Stimulated activated naive CD4-positive, alpha-beta T cell (primary cell): ENCODE results near the gene EGLN2.
A peak's percentile ranks its signal among the peaks of the same experiment; 100 is the strongest.
"Not testable (repeated sequence)": the region's sequence is repeated elsewhere in the genome, so short reads cannot be mapped to it uniquely, and the experiment has no call there.

ENCODE experiments used
- DNase-seq, 6 experiments: peaks; one replicate each; lab custom pipeline; 2025; lab: John Stamatoyannopoulos, UW

Gene EGLN2

GRCh38 chr19:40798683-40799557 lies at the start of gene EGLN2:
EGLN2 (plus strand) TSS chr19:40799191; CDS start chr19:40800573, 1,382 bp downstream.
- peak; percentile 99 to 100 (median 100) for DNase-seq

DNA sequence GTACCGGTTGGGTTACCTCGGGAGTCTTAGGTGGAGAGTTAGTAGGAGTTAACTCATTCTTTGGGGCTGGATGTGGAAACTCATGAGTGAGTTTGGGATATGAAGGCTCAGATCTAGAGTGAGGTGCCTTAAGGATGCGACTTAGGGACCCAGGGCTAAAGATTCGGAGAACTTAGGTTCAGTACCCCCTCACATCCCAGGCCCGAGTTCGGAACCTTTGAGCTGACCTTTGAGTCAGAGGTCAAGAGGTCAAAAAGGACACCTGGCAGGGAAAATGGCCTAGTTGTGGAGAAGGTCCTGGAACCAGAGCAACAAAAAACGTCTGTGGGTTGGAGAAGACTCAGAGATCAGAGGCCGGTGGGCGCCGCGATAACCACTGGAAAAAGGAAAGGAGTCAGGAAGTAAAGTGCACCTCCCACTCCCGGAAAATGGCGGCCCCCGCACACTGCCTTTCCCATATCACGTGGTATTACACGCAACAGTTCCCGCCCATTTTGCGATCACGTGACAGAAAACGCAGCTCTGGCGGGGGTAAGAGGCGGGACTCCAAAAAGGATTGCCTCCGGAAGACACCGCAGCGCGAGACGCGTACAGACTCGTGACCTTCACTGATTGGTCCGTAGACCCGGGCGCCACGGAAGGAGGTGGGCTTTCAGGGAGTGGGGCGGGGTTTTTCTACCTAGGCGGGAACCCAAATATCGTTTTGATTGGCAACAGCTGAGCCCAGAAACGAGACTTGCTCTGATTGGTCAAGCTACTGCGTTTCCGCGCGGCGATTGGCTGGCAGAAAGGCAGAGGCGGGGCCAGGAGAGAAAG lies 48.7 kb upstream of the EGLN2 start, which contains the start of gene ACTMAP:
TSS of gene ACTMAP (minus strand) at position 420 of the 816 bp plus-strand sequence. CDS start 674 bp downstream, outside the sequence.
- peak in 5 of 6 experiments; percentile 99 to 100 (median 100) for DNase-seq

- peak; percentile 93 to 100 (median 100) for DNase-seq
Measured at GRCh38 chr19:40750874-40751537, 48.0 kb upstream of the EGLN2 start, which contains the start of gene SNRPA. SNRPA (plus strand) TSS chr19:40751203; CDS start chr19:40751409, 206 bp downstream.

DNA sequence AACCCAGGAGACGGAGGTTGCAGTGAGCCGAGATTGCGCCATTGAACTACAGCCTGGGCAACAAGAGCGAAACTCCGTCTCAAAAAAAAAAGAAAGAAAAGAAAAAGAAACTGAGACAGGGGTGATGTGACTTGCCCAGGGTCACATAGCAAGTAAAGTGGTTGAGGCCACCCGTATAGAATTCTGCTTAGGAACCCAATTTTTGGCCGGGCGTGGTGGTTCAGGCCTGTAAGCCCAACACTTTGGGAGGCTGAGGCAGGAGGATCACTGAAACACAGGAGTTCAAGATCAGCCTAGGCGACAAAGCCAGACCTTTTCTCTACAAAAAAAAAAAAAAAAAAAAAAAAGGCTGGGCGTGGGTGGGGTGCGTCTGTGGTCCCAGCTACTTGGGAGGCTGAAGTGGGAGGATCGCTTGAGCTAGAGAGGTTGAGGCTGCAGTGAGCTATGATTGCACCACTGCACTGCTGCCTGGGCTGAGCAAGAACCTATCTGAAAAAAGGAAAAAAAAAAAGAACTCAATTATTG lies 46.7 kb upstream of the EGLN2 start:
- DNase-seq: no peak

DNA sequence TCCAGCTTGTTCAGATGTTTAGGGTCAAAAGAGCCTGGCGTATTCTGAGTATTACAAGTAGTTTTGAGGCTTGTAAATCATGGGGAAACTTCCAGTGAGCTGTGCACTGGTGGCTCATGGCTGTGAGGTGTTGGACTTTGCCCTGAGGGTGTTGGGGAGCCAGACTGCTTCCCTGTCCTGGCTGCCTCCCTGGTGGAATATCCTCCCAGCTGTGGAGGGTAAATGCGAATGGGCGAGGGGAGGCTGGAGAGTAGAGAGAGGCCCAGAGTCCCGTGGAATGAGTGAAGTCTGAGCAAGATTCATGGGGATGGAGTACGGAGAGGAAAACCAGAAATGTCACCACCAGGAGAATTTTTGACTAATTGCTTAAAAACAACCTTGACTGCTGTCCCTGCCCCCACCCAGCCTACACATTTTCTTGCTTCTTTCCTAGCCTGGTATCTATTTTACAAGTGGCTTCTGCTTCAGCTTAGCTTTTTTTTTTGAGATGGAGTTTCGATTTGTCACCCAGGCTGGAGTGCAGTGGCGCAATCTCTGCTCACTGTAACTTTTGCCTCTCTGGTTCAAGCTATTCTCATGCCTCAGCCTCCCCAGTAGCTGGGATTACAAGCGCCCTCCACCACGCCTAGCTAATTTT lies 44.3 kb upstream of the EGLN2 start:
- DNase-seq: no peak

GRCh38 chr19:40755248-40755624 lies 43.8 kb upstream of the EGLN2 start:
- DNase-seq: no peak

DNA sequence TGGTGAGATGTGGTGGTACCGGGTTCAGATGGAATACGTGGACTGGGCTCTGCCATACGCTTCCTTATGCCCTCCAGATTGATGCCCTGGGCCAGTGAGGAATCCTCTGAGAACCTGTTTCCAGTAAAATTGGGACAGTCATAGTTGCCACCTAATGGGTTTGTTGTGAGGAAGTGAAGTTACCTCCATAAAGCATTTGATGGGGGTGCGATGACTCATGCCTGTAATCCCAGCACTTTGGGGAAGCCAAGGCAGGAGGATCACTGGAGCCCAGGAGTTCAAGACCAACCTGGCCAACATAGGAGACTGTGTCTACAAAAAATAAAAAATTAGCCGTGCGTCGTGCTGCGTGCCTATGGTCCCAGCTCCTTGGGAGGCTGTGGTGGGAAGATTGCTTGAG lies 43.2 kb upstream of the EGLN2 start:
- no peak for DNase-seq

- DNase-seq: no peak
Measured at GRCh38 chr19:40756502-40757110, 42.4 kb upstream of the EGLN2 start.

DNA sequence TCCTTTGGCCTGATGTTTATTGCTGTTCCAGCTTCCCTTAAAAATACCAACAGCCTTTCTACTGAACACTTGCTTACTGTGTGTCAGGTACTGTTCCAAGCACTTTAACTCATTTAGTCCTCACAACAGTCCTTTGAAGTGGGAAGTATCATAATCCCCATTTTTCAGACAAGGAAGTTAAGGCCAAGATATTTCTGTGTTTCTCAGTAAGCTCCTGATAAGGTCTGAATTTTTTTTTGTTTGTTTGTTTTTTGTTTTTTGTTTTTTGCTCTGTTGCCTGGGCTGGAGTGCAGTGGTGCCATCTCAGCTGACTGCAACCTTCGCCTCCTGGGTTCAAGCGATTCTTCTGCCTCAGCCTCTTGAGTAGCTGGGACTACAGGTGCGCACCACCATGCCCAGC lies 40.5 kb upstream of the EGLN2 start:
- DNase-seq: no peak

- DNase-seq: no peak
Measured at GRCh38 chr19:40759352-40759751, 39.6 kb upstream of the EGLN2 start.

- DNase-seq: no peak
Measured at GRCh38 chr19:40762754-40763470, 36.1 kb upstream of the EGLN2 start.

- DNase-seq: no peak
Measured at GRCh38 chr19:40763526-40763925, 35.5 kb upstream of the EGLN2 start.

GRCh38 chr19:40763963-40764362 lies 35.0 kb upstream of the EGLN2 start:
- no peak for DNase-seq

DNA sequence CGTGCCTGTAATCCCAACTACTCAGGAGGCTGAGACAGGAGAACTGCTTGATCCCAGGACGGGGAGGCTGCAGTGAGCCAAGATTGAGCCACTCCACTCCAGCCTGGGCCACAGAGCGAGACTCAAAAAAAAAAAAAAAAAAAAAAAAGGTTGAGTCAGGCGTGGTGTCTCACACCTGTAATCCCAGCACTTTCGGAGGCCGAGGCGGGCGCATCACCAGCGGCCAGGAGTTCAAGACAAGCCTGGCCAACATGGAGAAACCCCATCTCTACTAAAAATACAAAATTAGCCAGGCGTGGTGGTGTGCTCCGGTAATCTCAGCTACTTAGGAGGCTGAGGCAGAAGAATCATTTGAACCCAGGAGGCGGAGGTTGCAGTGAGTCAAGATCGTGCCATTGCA lies 32.6 kb upstream of the EGLN2 start:
- not testable (repeated sequence) for DNase-seq

GRCh38 chr19:40768869-40769268 lies 30.1 kb upstream of the EGLN2 start:
- DNase-seq: no peak

- peak in 2 of 6 experiments; percentile 26 to 29 for DNase-seq
Measured at GRCh38 chr19:40771101-40771862, 27.7 kb upstream of the EGLN2 start.

- DNase-seq: no peak
Measured at GRCh38 chr19:40774916-40775631, 23.9 kb upstream of the EGLN2 start, which contains the start of gene MIA. MIA (plus strand) TSS chr19:40775521; CDS start chr19:40775543, 22 bp downstream.

- DNase-seq: no peak
Measured at GRCh38 chr19:40775632-40776022, 23.4 kb upstream of the EGLN2 start.

- no peak for DNase-seq
Measured at GRCh38 chr19:40776364-40776763, 22.6 kb upstream of the EGLN2 start.
